Kasumi-1 (cell line): Measurements from ENCODE around the gene SLC9A3.

Experiments
- DNase-seq, 2 experiments: peaks; one replicate each; lab custom pipeline; 2025; lab: John Stamatoyannopoulos, UW

The SLC9A3 gene

GRCh38 chr5:458547-459353 lies 65.5 kb downstream of the SLC9A3 start:
- no peak for DNase-seq

DNA sequence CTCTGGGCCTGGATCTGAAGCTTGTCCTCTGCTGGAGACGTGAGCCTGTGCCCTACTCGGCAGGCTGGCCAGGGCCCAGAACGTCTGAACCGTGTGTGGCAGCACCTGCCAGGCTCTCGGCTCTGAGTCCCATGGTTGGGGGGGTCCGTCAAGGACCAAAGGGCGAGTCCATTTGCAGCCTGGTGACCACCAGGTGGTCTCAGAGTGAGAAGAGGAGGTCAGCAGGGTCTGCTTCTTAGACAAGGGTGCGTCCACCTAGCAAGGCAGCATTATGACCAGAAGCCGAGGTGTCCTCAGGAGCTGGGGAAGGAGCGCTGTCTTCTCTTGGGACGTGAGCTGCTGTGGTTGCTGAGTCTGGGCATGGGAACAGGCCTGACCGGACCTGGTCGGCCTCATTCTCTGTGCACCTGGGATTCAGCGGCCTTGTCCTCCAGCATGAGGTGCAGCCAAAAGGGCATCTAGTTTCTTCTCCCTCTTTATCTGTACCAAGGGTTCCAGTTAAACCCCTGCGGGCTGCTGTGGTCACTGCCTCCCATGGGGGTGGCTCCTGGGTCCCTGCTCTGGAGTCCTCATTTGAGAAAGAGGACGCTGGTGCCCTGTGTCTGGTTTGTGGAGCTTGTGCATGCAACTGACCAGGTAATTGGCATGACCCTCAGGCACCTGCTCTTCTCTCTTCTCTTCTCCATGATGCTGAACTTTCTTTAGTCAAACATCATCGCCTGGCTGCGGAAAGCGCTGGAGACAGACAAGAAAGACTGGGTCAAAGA lies 66.9 kb downstream of the SLC9A3 start:
- DNase-seq: no peak

GRCh38 chr5:456351-457194 lies 67.7 kb downstream of the SLC9A3 start:
- DNase-seq: no peak

GRCh38 chr5:455806-456205 lies 68.4 kb downstream of the SLC9A3 start:
- DNase-seq: no peak

DNA sequence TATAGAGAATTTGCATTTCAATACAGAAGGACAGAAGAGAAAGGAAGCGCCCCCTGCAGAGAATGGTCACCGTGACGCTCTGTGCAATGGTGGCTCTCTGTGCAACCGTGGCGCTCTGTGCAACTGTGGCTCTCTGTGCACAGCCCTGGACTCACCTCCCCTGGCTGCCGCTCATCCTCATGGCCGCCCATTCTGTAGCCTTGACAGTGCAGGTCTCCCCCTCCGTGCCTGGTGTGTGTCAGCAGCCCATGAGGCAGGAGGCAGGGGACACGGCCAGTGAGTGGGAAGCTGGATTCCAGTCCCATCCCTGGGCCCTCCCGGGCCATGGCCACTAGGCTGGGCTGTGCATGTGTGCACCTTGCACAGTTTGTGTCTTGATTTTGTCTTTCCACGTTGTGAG lies 69.3 kb downstream of the SLC9A3 start:
- DNase-seq: no peak

DNA sequence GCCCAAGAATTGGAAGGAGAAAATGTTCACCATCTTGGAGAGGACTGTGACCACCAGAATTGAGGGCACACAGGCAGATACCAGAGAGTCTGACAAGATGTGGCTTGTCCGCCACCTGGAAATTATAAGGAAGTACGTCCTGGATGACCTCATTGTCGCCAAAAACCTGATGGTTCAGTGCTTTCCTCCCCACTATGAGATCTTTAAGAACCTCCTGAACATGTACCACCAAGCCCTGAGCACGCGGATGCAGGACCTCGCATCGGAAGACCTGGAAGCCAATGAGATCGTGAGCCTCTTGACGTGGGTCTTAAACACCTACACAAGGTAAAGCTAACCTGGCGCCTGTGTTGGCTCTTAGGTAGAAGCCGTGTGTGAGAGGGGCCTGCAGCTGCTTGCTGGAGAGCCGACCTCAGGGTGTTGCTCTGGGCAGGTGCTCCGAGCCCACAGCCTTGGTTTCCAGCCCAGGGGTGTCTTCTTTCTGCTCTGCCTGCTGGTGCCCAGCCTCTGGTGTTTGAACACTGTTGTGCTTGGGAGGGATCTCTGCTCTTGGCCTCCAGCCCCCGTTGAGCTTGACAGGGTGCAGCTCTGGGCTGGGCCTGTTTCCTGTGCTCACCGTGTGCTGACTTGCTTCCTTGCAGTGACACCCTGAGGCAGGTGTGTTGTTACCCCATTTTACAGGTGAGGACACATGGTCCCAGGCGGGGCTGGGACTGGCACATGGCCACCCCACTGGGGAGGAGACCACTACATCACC lies 70.3 kb downstream of the SLC9A3 start:
- DNase-seq: no peak

DNA sequence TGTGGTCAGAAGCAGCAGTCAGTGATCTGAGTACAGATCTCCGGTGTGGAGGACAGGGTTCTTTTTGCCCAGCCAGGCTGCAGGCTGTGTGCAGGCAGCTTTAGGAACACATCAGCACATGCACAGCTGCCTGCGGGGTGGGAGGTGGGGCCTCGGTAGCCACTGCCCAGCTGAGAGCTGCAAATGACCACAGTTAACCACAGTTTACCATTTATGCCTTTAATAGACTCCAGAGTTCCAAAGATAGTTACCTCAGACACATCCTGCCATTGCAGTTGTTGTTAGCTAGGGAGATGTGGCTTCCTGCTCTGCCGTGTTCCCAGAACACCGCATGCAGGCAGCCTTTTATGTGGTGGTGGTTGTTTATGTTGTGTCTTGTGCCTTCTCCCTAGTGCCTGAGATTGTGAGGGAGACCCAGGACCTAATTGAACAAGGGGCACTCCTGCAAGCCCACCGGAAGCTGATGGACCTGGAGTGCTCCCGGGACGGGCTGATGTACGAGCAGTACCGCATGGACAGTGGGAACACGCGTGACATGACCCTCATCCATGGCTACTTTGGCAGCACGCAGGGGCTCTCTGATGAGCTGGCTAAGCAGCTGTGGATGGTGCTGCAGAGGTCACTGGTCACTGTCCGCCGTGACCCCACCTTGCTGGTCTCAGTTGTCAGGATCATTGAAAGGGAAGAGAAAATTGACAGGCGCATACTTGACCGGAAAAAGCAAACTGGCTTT lies 71.1 kb downstream of the SLC9A3 start:
- no peak for DNase-seq

DNA sequence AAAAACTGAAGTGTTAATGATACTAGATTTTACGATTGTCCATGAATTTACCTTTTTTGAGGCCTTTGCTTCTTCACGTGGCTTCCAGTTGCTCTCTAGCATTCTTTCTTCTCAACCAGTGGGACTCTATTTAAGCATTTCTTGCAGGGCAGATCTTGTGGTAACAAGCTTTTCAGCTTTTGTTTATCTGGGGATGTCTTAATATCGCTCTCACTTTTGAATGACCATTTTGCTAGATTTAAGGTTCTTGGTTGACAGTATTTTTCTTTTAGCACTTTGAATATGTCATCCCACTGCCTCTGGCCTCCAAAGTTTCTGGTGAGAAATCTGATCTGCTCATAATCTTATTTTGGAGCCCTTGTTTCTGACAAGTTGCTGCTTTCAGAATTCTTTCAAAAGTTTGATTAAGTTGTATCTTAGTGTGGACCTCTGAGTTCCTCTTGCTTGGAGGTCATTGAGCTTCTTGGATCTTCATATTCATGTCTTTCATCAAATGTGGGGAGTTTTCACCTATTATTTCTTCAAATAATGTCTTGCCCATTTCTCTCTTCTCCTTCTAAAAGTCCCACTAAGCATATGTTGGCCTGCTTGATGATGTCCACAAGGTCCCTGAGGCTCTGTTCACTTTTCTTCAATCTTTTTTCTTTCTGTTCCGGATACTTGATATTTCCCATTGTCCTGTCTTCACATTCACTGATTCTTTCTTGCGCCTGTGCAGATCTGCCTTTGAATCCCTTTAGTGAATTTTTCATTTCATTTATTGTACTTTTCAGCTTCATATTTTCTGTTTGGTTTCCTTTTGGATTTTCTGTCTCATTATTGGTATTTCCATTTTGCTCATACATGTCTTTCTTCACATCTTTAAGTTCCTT lies 72.4 kb downstream of the SLC9A3 start:
- no peak for DNase-seq

DNA sequence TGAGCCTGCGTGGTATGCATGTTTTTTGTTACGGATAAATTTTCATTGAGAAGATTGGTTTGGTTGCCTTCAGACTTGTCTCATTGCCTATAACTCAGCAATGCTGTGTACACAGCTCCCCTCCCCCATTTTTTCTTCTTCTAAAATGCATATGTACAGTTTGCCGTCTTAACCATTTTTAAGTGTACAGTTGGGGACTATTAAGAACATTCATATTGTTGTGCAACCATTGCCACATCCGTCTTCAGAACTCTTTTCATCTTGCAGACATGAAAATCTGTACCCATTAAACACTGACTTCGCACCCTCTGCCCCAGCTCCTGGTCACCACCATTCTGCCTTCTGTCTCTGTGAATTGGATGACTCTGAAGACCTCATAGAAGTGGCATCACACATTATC lies 75.1 kb downstream of the SLC9A3 start:
- no peak for DNase-seq

- DNase-seq: peak in 1 of 2 experiments; percentile 2
Measured at GRCh38 chr5:448766-449090, 75.5 kb downstream of the SLC9A3 start.

DNA sequence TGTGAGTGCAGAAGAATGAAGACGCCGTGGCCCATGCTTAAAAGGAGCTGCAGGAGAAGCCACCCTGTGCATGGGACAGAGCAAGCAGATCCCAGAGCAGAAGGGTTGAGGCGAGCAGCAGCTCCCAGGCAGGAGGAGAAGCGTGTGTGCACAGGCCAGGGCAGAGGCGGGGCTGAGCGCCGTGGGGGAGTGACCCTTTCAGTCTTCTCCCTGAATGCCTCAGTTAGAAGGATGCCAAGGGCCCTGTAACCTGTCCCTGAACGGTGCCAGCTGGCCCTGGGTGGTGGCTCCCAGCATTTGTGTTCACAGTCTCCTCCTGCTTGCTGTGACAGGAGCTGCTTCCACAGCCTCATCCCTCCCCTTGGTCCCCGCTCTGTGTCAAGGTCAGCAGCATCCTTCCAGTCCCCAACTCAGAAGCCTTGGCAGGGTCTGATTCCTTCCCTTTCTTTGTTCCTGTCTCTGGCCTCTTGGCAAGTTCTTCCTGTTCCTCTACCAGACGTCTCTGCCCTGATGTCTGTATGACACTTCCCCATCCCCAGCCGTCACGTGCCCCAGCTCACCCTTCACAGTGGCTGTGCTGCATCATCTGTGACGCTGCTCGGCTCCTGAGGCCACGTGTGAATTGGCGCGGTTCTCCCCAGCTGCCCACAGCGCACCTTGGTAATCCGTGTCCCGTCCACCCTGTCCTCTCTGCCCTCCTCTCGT lies 76.0 kb downstream of the SLC9A3 start:
- DNase-seq: peak; percentile 94 to 96

GRCh38 chr5:447501-447900 lies 76.7 kb downstream of the SLC9A3 start:
- no peak for DNase-seq

GRCh38 chr5:446883-447263 lies 77.4 kb downstream of the SLC9A3 start:
- peak; percentile 76 to 88 for DNase-seq

DNA sequence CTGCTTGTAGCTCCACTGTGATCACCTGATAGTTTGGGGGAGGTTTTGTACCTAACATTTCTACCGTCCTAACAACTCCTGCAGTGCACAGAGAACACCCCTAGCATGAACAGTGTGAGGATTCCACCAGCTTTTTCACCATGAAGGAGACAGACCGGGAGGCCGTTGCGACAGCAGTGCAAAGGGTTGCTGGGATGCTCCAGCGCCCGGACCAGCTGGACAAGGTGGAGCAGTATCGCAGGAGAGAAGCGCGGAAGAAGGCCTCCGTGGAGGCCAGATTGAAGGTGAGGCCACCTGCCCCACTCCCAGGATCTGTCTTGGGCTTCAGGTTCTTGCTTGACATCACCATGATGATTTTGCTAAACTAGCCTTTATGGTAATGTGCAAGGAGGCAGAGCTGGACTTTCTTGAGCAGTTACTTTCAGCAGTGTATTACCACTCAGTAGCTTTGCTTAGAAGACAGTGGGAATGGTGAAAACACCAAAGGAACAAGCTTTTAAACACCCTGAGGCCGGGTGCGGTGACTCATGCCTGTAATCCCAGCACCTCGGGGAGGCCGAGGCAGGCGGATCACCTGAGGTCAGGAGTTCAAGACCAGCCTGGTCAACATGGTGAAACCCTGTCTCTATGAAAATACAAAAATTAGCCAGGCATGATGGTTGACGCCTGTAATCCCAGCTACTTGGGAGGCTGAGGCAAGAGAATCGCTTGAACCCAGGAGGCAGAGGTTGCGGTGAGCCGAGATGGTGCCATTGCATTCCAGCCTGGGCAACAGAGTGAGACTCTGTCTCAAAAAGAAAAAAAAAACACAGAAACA lies 78.0 kb downstream of the SLC9A3 start:
- DNase-seq: no peak

GRCh38 chr5:445591-445990 lies 78.7 kb downstream of the SLC9A3 start:
- DNase-seq: no peak

GRCh38 chr5:444226-444625 lies 80.0 kb downstream of the SLC9A3 start:
- no peak for DNase-seq

DNA sequence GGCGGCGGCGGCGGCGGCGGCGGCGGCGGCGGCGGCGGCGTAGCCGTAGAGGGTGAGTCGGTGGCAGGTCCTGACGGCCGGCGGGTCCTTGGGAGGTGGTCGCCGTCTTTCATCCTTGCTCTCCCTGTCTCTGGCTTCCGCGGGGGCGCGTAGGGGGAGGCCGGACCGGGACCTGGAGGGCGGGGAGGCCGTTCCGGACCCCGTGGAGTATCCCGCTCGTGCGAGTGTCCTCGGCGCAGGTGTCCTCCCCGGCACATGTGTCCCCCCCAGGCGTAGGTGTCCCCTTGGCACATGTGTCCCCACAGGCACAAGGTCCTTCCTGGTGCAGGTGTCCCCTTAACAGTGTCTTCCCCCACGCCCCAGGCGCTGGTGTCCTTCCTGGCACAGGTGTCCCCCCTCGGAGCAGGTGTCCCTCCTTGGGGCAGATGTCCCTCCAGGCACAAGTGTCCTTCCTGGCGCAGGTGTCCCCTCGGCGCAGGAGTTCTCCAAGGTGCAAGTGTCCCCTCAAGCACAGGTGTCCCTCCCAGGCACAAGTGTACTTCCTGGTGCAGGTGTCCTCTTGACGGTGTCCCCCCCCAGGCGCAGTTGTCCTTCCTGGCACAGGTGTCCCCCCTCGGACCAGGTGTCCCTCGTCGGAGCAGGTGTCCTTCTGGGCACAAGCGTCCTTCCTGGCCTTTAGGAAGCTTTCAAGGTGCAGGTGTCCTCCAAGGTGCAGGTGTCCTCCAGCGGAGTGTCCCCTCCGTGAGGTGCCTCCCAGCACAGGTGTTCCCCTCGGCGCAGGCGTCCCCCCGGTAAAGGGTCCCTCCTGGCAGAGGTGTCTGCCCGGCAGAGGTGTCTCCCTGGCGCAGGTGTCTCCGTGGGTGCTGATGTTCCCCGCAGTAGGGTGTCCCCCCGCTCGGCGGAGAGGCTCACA lies 80.8 kb downstream of the SLC9A3 start:
- no peak for DNase-seq
